GM10847 (cell line): Measurements from ENCODE around the gene SCNN1A.

Experiments
- POLR2A ChIP-seq: IDR thresholded peaks from 2 replicates; pipeline ENCODE4 v1.6.1; 2011; ENCODE audit not compliant: insufficient read length; ENCODE audit errors: extremely low read depth

Gene SCNN1A

GRCh38 chr12:6391013-6391412 is 15.7 kb upstream of the SCNN1A start:
- no peak for TF ChIP-seq POLR2A

DNA sequence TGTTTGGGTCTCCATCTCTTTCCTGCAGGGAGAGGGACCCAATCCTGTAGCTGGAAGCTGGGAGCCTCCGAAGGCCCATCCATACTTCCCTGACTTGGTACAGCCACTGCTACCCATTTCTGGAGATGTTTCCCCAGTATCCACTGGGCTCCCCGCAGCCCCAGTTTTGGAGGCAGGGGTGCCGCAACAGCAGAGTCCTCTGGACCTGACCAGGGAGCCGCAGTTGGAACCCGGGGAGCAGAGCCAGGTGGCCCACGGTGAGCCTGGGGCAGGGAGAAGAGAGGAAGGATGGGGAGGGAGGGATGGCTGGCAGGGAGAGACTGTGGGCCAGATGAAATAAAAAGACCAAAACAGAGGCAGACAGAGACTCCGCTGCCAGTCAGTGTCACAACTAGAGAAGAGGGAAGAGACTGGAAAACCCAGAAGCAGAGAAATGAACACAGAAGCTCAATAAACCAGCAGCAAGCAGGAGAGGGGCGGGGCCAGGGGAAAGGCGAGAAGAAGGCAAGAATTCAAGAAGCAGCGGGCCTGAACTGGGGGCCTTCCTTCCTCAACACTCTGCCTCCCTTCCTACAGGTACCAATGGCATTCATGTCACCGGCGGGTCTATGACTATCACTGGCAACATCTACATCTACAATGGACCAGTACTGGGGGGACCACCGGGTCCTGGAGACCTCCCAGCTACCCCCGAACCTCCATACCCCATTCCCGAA is 14.9 kb upstream of the SCNN1A start:
- no peak for TF ChIP-seq POLR2A

GRCh38 chr12:6387541-6387940 is 12.2 kb upstream of the SCNN1A start:
- TF ChIP-seq POLR2A, result no peak

- no peak for TF ChIP-seq POLR2A
Measured at GRCh38 chr12:6386491-6386890, 11.1 kb upstream of the SCNN1A start.

GRCh38 chr12:6386038-6386437 is 10.7 kb upstream of the SCNN1A start:
- no peak for TF ChIP-seq POLR2A

DNA sequence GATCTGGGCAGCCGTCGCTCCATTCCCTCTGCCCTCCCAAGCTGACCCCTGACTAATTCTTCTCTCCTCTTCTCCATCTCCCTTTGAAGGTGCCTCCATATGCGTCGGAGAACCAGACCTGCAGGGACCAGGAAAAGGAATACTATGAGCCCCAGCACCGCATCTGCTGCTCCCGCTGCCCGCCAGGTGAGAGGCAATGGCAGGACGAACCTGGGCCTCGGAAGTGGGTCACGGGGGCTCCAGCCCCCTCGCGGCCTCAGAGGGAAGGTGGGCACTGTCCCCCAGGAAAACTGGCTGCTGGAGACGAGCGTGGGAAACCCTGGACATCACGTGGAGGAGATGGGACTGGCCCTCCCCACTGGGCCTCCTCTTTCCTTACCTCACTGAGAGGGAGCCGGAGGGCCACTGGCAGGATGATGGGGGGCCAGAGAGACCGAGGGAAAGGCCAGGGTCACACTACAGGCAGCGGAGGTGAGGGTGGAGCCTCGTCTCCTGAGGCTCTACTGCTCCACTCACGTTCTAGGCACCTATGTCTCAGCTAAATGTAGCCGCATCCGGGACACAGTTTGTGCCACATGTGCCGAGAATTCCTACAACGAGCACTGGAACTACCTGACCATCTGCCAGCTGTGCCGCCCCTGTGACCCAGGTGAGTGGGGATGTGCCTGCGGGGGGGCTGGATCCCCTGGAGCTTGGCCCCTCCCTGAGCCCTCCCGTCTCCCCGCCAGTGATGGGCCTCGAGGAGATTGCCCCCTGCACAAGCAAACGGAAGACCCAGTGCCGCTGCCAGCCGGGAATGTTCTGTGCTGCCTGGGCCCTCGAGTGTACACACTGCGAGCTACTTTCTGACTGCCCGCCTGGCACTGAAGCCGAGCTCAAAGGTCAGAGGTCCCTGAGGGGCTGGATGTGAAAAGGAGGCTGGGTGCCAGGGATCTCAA is 9.4 kb upstream of the SCNN1A start:
- TF ChIP-seq POLR2A, result no peak

- TF ChIP-seq POLR2A, result no peak
Measured at GRCh38 chr12:6383572-6384498, 8.5 kb upstream of the SCNN1A start, which contains the start of gene LTBR. TSS of gene LTBR (plus strand) at chr12:6384162. CDS start at chr12:6384359, 197 bp downstream.

DNA sequence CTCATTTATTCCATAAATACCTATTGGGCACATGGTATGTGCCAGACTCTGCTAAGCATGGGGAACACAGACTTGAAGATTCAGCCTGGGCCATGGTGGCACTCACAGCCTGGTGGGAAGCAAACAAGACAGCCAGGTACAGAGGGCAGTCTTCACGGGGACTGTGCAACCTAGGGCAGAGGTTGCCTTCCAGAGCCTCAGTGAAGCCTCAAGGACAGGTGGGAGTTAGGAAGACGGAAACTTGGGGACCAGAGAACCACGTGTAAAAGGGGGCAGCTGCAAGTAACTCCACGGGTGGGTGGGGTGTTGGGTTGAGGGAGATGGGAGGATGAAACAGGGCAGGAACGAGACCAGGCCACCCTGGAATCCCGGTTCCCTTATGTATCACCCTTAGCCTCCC is 7.6 kb upstream of the SCNN1A start:
- no peak for TF ChIP-seq POLR2A

DNA sequence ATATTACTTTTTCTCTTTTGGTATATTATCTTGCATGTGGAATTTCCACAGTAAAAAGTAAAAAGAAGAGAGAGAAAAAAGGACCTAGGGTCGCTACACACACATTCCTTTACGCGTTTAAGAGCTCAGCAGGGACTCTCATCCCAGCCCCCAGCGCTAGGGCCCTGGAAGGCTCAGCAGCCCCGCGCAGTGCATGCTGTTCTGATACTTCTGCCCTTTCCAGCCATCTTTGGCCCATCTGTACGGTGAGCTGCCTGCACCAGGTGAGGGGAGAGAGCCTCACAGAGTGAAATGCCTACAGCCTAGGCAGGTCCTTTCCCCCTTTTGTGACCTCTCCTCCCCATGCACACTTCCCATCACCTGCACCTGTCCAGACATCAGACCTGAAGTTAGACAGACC is 7.0 kb upstream of the SCNN1A start:
- no peak for TF ChIP-seq POLR2A

DNA sequence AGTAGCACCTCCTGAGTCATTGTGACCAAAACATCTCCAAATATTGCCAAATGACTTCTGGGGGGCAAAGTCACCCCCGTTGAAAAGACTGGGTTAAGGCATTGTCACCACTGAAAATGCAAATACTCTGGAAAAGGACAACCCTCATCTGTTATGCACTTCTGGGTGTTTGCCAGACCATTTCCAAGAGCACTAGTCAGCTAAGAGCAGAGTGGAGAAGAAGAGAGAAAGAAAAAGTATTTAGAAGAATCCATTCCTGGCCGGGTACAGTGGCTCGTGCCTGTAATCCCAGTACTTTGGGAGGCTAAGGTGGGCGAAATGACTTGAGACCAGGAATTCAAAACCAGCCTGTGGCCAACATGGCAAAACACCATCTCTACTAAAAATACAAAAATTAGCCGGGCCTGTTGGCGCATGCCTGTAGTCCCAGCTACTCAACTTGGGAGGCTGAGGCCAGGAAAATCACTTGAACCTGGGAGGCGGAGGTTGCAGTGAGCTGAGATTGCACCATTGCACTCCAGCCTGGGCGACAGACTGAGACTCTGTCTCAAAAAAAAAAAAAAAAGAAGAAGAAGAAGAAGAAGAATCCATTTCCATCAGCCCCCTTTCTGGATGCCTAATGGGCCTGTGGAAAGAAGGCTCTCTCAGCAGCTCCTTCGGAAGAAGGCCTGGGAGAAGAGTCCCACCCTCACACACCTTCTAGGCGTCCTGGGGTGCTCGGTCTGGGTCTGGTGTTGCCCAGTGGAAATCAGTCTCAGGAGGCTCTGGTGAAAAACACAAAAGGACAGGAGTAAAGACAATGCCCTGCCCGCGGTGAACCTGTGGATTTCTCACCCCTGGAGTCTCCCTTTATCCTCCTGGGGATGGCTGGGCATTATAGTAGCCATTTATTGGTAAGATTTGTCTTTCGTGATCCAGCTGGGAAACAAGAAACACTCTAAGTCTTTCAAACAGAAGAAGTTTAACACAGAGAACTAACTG is 5.1 kb upstream of the SCNN1A start:
- TF ChIP-seq POLR2A, result no peak

- no peak for TF ChIP-seq POLR2A
Measured at GRCh38 chr12:6378709-6379472, 3.5 kb upstream of the SCNN1A start.

DNA sequence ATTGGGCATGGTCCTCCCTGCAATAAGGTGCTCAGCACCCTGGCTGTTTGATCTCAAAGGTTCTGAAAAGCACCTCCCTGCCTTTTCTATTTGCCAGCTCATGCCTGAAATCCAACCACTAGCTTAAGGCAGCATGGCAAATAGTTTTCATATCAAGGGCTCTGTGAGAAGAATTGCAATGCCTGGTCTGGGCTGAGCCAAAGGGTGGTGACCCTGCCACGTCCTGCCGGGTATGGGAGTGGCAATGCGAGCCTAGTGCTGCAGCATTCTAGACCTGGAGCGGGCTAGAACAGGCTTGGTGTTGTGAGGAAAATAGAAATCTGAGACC is 2.3 kb upstream of the SCNN1A start:
- no peak for TF ChIP-seq POLR2A

GRCh38 chr12:6376870-6377666 is 1.7 kb upstream of the SCNN1A start:
- no peak for TF ChIP-seq POLR2A
